LNCAP (cell line): ENCODE results near the gene LRP3.

Source experiments
- TF ChIP-seq, protein P1 (sequence below): fragments of 450-650 bp; IDR thresholded peaks from 2 replicates; pipeline ENCODE4 v1.5.1; 2017; ENCODE audit warnings: mild to moderate bottlenecking

The LRP3 gene

GRCh38 chr19:33220735-33221134, 26.6 kb downstream of the LRP3 start:
- TF ChIP-seq, protein P1, sequence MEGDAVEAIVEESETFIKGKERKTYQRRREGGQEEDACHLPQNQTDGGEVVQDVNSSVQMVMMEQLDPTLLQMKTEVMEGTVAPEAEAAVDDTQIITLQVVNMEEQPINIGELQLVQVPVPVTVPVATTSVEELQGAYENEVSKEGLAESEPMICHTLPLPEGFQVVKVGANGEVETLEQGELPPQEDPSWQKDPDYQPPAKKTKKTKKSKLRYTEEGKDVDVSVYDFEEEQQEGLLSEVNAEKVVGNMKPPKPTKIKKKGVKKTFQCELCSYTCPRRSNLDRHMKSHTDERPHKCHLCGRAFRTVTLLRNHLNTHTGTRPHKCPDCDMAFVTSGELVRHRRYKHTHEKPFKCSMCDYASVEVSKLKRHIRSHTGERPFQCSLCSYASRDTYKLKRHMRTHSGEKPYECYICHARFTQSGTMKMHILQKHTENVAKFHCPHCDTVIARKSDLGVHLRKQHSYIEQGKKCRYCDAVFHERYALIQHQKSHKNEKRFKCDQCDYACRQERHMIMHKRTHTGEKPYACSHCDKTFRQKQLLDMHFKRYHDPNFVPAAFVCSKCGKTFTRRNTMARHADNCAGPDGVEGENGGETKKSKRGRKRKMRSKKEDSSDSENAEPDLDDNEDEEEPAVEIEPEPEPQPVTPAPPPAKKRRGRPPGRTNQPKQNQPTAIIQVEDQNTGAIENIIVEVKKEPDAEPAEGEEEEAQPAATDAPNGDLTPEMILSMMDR, result no peak

GRCh38 chr19:33221638-33222037, 27.5 kb downstream of the LRP3 start:
- TF ChIP-seq, protein P1, result no peak

DNA sequence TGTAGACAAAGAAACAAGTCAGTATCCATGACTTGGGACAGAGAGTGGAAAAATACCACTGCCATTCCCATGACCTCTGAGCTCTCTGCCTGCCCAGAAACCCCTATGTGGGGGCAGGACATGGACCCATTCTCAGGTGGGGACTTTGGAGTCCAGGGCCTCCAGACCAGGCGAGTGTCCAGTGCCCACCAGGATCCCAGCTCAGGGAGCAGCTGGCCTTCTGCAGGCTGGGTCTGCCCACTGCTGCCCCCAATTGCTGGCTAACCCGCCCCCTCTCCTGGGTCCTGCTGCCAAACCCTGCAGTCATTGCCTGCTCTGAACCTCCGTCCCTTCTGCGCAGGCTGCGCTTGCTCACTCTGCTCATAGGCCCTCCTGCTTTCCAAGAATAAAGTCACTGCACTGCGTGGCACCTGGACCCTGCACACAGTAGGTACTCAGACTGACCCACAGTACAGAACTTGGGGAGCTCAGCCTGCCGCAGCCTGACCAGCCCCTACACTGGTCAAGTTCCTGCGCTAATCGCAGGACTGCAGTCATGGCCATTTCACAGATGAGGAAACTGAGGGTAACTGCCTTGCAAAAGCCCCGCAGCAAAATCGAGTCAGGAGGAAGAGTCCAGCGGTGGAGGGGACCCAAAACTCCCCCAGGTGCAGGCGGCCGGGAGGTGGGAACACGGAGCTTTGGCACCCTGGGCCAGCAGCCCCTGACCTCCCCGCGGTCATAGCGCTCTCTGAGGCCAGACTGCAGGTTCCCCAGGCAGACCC, 30.7 kb downstream of the LRP3 start:
- TF ChIP-seq, protein P1, result no peak

DNA sequence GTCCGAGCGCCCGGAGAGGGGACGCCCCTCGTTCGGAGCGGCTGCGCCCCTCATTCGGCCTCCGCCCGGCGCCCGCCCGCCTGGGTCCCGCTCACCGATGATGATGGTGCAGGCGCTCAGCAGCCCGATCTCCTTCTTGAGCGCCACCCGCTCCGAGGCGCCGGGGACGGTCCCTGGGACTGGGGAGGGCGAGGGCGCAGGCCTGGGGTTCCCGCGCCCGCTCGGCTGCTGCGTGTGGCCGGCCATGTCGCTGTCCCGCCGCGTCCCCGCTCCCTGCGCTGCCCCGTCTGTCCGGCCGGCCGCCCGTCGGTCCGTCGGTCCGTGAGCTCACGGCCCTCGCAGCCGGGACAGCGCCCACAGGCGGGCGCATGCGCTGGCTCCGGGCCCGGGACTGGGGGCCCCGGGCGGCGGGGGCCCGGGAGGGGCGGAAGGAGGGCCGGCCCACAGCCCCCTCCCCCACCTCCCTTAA, 31.4 kb downstream of the LRP3 start, which contains the start of gene SLC7A10:
Gene SLC7A10 (minus strand): TSS at position 393 of the 469 bp plus-strand sequence. CDS start 147 bp downstream, at position 246.
- TF ChIP-seq, protein P1, result no peak

DNA sequence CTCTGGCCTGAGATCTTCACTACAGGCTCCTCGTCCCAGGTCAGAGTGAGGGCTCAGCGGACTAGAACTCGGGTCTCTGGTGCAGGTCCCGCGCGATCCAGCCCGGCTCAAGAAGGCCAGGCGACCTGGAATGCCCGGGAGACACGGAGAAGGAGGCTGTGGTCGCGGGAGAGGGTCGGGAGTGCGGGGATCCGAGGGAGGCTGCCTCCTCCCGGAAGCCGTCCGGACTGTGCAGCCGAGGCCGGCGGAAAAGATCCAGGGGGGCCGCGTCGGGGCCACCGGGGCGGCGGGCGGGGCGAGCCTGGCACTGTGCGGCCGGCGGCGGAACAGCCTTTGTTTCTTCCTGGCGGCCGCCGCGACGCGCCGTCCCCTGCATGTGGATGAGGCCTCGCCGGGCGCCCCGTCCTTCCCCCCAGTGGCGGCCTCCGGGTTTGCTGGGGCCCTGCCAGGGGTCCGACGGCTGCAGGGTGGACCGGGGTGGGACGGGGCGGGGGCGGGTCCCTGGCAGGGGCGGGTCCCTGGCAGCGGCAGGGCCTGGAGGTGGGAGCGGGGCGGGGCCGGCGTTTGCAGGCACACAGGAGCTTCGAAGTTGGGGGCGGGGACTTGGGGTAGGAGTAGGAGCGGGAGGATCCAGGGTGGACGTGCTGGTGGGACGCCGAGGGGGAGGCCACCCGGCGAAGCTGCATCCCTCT, 32.6 kb downstream of the LRP3 start:
- TF ChIP-seq, protein P1, result no peak

DNA sequence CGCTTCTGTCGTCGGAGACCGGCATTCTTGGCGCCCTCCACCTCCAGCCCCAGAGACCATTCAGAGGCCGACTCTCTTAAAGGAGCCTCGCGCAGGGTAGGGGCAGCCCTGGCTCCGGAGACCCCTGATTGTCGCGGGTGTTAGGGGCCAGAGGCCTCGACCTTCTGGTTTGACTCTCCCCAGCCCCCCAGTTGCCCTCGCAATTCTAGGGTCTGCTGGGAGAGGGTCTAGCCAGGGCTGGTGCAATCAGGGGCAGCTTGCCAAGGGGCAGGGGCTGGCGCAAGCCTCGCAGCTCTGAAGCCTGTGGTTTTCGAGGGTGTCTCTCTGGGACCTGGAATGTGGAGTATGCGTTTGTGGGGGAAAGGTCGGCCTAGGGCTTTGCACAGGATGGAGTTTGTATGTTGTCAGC, 33.1 kb downstream of the LRP3 start:
- TF ChIP-seq, protein P1, result no peak

DNA sequence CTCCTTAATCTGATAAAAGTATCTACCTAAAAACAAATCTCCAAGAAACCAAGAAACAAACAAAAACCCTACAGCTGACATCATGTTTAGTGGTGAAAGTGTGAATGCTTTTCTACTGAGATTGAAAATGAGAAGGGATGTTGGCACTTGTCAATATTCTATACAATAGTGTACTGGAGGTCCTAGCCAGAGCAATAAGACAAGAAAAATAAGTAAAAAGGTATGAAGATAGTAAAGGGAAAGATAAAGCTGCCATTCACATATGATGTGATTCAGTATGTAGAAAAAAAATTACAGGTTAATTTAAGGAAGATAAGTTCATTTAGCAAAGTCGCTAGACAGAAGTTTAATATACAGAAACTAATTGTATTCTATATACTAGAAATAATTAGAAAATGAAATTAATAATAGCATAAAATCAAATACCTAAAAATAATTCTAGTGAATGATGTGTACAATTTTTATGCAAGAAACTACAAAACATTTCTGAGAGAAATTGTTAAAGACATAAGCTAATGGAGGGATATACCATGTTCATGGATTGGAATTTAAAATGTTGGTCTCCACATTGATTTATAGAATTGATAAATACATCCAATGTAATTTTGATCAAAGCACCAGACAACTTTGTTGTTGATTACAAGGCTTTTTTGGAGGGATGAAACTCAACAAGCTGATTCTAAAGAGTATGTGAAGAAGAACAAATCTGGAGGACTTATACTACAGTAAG, 33.9 kb downstream of the LRP3 start:
- TF ChIP-seq, protein P1, result no peak
